SK-N-DZ (cell line): ENCODE measurements around the gene TTLL5.

Experiments used
- DNase-seq: peaks from one replicate; pipeline ENCODE4 v3.0.0-alpha.2; 2015; ENCODE audit warnings: low spot score

TTLL5 gene

GRCh38 chr14:75961662-75962061 lies 300.6 kb downstream of the TTLL5 start:
- DNase-seq, result no peak

DNA sequence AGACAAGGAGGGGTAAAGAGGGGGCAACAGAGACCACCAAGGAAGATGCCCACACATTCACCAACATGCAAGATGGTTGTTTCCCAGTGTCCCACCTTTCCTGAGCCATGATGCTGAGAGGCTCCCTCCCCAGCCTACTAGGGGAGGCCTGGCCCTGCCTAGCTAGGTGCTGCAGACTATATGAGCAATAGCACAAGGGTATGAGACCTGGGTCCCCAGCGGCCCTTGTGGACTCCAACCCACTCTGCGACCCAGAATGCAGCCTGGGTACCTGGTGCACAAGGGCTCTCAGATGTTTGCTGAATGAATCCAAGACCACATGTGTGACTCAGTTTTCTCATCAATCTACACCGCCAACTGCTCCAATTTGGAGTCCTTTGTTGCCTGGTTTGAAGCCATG lies 306.8 kb downstream of the TTLL5 start:
- DNase-seq, result no peak

- DNase-seq, result no peak
Observed at GRCh38 chr14:75968456-75968855, 307.4 kb downstream of the TTLL5 start.

- no peak for DNase-seq
Observed at GRCh38 chr14:75969126-75969525, 308.1 kb downstream of the TTLL5 start.

- no peak for DNase-seq
Observed at GRCh38 chr14:75969891-75970290, 308.8 kb downstream of the TTLL5 start.

- DNase-seq, result no peak
Observed at GRCh38 chr14:75970989-75971388, 309.9 kb downstream of the TTLL5 start.

GRCh38 chr14:75971509-75971908 lies 310.5 kb downstream of the TTLL5 start:
- no peak for DNase-seq

- no peak for DNase-seq
Observed at GRCh38 chr14:75972801-75973421, 311.9 kb downstream of the TTLL5 start.

GRCh38 chr14:75976826-75977581 lies 316.0 kb downstream of the TTLL5 start:
- no peak for DNase-seq

DNA sequence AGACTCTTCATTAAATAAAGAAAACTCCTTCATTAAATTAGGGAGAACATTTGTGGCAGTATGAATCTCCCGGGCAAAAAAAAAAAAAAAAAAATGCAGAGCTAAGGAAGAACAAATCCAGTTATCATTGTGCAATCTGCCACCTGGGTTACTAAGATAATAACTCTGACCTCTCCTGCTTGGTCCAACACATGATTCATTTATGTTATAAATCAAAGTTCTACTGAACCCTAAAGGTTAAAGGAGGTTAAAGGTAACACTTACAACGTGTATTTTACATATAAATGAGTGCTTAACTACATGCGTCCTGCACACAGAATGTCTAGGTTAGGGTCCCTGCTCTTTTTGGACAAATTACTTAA lies 316.5 kb downstream of the TTLL5 start:
- DNase-seq, result no peak

GRCh38 chr14:75978249-75978731 lies 317.2 kb downstream of the TTLL5 start:
- peak; percentile 28 for DNase-seq

DNA sequence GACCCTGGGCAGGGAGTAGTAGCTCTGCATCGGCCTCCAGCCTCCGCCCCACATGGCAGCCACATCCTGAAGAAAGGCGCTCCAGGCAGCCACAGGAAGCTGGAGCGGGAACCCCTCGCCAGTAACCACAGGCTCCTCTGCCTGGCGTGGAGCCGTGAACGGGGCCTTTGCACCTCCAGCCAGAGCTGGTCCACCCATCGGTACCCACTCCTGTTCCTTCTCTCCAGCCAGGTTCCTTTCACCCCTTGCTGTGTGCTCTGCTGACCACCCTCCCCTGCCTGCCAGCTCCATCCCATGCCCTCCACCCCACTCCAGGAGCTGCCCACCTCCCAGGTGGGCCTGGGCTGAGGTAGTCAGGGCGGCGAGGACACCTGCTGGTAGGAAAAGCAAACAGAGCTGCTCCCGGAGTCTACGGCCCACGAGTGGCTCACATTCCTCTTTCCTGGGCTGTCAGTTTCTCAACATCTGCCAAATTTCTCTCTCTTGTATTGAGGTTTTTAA lies 318.1 kb downstream of the TTLL5 start:
- peak; percentile 37 for DNase-seq

GRCh38 chr14:75979648-75980565 lies 318.9 kb downstream of the TTLL5 start:
- DNase-seq, result peak; percentile 40

- DNase-seq, result no peak
Observed at GRCh38 chr14:75980856-75981255, 319.8 kb downstream of the TTLL5 start.

DNA sequence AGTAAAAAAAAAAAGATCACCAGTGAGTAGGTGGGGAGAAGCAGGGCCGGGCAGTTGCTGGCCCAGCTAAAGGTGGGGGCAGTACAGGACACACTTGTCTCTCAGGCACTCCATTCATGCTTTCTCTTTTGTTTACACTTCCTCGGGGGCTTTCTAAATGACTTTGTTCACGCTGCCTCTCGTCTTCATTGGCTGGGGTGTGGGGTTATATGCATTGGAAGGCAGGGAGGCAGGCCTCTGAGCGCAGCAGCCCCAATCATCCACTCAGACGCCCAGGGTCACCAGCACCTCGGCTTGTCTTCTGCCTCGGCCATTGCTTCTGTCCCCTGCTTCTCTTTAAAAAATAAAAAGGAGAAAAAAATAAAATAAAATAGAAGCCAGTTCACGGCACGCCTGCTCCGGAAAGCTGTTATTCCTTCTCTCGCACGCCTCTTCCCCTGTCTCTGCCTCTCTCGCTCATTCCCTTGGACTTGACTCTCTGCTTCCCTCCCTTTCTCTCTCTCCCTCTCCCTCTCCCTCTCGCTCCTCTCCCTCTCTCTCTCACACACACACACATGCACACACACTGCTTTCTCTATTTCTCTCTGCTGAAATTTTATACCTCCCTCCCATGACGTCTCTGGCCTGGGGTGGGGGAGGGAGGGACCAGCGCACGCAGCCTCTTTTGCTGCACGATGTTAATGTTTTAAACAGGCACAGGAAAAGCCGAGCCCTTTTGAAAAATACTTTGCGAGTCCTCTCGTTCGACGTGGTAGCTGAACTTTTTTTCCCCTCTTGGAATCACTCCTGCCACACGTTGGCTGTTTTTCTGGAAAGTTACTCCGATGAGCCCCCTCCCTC lies 320.6 kb downstream of the TTLL5 start, which contains the start of gene TGFB3:
Gene TGFB3 (minus strand): TSS at position 570 of the 840 bp plus-strand sequence. CDS start 1,102 bp downstream, outside the sequence.
- DNase-seq, result peak; percentile 58

DNA sequence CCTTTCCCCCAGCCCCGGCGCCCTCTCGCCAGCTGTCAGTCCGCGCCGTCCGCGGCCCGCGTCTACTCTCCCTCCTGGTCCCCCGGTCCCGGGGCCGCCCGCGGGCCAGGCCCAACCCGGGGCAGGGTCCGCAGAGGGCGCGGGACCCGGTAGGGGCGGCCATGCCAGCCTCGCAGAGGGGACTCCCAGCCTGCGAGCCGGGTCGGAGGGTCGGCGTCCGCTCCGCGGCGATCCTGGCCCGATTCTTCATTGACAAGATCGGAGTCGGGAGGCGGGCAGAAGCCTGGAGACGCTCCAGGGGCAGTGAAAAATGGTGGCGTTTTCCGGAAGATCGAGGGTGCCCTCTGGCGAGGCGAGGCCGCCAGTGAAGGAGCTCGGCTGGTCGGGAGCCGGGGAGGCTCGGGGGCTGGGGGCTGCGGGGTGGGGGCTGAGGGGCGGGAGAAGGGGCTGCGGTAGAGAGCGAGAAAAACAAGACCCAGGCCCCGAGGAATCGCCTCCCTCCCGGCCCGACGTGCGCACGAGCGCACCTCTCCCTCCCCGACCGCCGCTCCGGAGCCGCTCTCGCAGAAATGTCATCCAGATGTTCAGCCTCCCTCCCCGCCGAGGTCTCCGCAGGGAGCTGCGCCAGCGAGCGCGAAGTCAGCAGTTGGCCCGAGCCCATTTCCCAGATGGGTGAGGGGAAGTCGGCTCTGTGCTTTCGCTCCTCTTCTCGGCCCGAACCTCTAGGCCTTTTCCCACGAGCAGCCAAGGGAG lies 321.4 kb downstream of the TTLL5 start:
- peak; percentile 76 for DNase-seq

GRCh38 chr14:75983019-75983358 lies 321.9 kb downstream of the TTLL5 start:
- DNase-seq, result no peak

DNA sequence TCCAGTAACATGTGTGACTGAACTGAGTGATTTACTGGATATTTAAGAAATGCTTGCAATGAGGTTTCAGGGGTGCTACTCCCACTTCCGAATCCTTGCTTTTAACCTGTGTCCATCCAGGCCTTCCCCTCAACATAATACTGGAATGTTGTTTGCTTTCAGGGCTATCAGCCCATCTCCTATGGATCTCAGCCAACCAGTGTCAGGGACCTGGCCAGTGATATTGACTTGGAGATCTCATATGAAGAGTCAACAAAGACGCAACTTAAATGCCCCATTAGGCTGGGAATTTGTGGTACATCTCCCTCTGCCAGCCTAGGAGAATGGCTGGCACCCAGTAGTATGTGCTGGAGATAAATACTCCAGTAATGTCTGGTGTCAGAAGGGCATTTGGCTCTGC lies 323.6 kb downstream of the TTLL5 start:
- DNase-seq, result no peak

- peak; percentile 55 for DNase-seq
Observed at GRCh38 chr14:75985618-75986438, 324.8 kb downstream of the TTLL5 start, which contains the start of gene IFT43. Gene IFT43, plus strand, starts transcription at chr14:75985763. Its CDS starts 24 bp downstream, at chr14:75985787.
